Activated CD8-positive, alpha-beta T cell treated with anti-CD3 and anti-CD28 coated beads, Interleukin-2, amount 10 ng/mL, durations not matched to agents 7 days and 5 days (primary cell): Measurements from ENCODE around the gene RNF217. TPM values are rescaled to one million over a fixed set of nuclear protein-coding genes. Genes with fewer than 3 reads are reported as not detected.

Source experiments
- ATAC-seq: fragments of 150-1000 bp; cut with Tn5 transposase; one replicate; pipeline ENCODE4 v1.10.0; 2021; ENCODE audit warnings: moderate library complexity
- CTCF ChIA-PET: fragments of 350-600 bp; sonication (Branson Sonifier 250); formaldehyde crosslinking; loops from one replicate; lab custom pipeline; 2021; ENCODE audit warnings: antibody characterized with exemption; lab: Charles Lee
- POLR2A ChIA-PET: fragments of 350-600 bp; sonication (Branson Sonifier 250); formaldehyde crosslinking; loops from one replicate; lab custom pipeline; 2021; ENCODE audit warnings: antibody characterized with exemption; lab: Charles Lee
- DNase-seq: peaks from one replicate; pipeline ENCODE4 v3.0.0-alpha.2; 2020
- H3K27ac Mint-ChIP-seq: one replicate; pipeline ENCODE4 v1.8.0; 2021; ENCODE audit warnings: mild to moderate bottlenecking, mixed read lengths
- H3K27me3 Mint-ChIP-seq: one replicate; pipeline ENCODE4 v1.8.0; 2021; ENCODE audit warnings: low read depth, mixed read lengths
- H3K36me3 Mint-ChIP-seq: one replicate; pipeline ENCODE4 v1.8.0; 2021; ENCODE audit warnings: low read depth, mixed read lengths
- H3K4me1 Mint-ChIP-seq: one replicate; pipeline ENCODE4 v1.8.0; 2021; ENCODE audit warnings: low read depth, mixed read lengths
- H3K4me3 Mint-ChIP-seq: one replicate; pipeline ENCODE4 v1.8.0; 2021; ENCODE audit warnings: mild to moderate bottlenecking, mixed read lengths
- H3K9me3 Mint-ChIP-seq: one replicate; pipeline ENCODE4 v1.8.0; 2022; ENCODE audit warnings: mixed read lengths; ENCODE audit not compliant: insufficient read depth
- total RNA-seq, 2 experiments: library from RNA; stranded (reverse); gene quantifications; one replicate each; pipeline ENCODE4 v1.2.3, GENCODE V29; 2021

RNF217 gene
- total RNA-seq, 2 experiments from 2014 or later: 0.52 TPM; not detected in 1

- no peak for DNase-seq
- peaks cover 2% of the 10 kb centered on the region for H3K27me3 Mint-ChIP-seq
- peaks cover 5% of the 10 kb centered on the region for H3K4me1 Mint-ChIP-seq
- H3K36me3 Mint-ChIP-seq: peaks cover 3% of the 10 kb centered on the region
- no peak overlapping the region for H3K4me3 Mint-ChIP-seq
- H3K9me3 Mint-ChIP-seq: no peaks in the 10 kb centered on the region
- ChIA-PET POLR2A (no interaction called here), CTCF (no interaction called here)
- no peak overlapping the region for H3K27ac Mint-ChIP-seq
- ATAC-seq: no peak
These were observed 47.3 kb downstream of the RNF217 start for GRCh38 chr6:125009578-125009977.

GRCh38 chr6:125013938-125014660 is 51.9 kb downstream of the RNF217 start:
- peaks cover under 1% of the 10 kb centered on the region for H3K27me3 Mint-ChIP-seq

GRCh38 chr6:125014661-125014957 is 52.4 kb downstream of the RNF217 start:
- no peaks in the 10 kb centered on the region for H3K27me3 Mint-ChIP-seq
- peaks cover 3% of the 10 kb centered on the region for H3K36me3 Mint-ChIP-seq
- ChIA-PET POLR2A (no interaction called here), CTCF (no interaction called here)
- no peak overlapping the region for H3K27ac Mint-ChIP-seq
- ATAC-seq (no peak), DNase-seq (no peak)
- H3K4me1 Mint-ChIP-seq: peaks cover 5% of the 10 kb centered on the region
- H3K4me3 Mint-ChIP-seq: no peak overlapping the region
- H3K9me3 Mint-ChIP-seq: no peaks in the 10 kb centered on the region

More at GRCh38 chr6:125013938-125014660, 51.9 kb downstream of the RNF217 start:
- no peak for ATAC-seq
- Mint-ChIP-seq H3K4me3 (no peak overlapping the region), H3K27ac (no peak overlapping the region), H3K36me3 (peaks cover 3% of the 10 kb centered on the region), H3K9me3 (no peaks in the 10 kb centered on the region), H3K4me1 (peaks cover 5% of the 10 kb centered on the region)
- DNase-seq: no peak
- ChIA-PET POLR2A (no interaction called here), CTCF (interaction anchor here (0.9 kb wide), 1 partner anchor 58 kb away, joined by 3 read pairs; no protein-coding TSS in a partner anchor)

GRCh38 chr6:125015152-125015551 is 52.9 kb downstream of the RNF217 start:
- no peak for ATAC-seq
- peaks cover 3% of the 10 kb centered on the region for H3K36me3 Mint-ChIP-seq
- peaks cover 5% of the 10 kb centered on the region for H3K4me1 Mint-ChIP-seq
- no peaks in the 10 kb centered on the region for H3K9me3 Mint-ChIP-seq
- no peak for DNase-seq
- POLR2A ChIA-PET: no interaction called here
- H3K27me3 Mint-ChIP-seq: no peaks in the 10 kb centered on the region
- no peak overlapping the region for H3K27ac Mint-ChIP-seq
- CTCF ChIA-PET: no interaction called here
- no peak overlapping the region for H3K4me3 Mint-ChIP-seq

GRCh38 chr6:125018136-125018535 is 55.9 kb downstream of the RNF217 start:
- Mint-ChIP-seq H3K4me3 (no peak overlapping the region), H3K27ac (no peak overlapping the region), H3K27me3 (no peaks in the 10 kb centered on the region), H3K4me1 (peaks cover 5% of the 10 kb centered on the region), H3K9me3 (no peaks in the 10 kb centered on the region), H3K36me3 (peaks cover 3% of the 10 kb centered on the region)
- ChIA-PET CTCF (no interaction called here), POLR2A (no interaction called here)
- DNase-seq: no peak
- no peak for ATAC-seq

GRCh38 chr6:125019281-125019680 is 57.0 kb downstream of the RNF217 start:
- H3K27me3 Mint-ChIP-seq: no peaks in the 10 kb centered on the region
- ATAC-seq (no peak), DNase-seq (no peak)
- H3K36me3 Mint-ChIP-seq: no peaks in the 10 kb centered on the region
- ChIA-PET POLR2A (no interaction called here), CTCF (no interaction called here)
- H3K27ac Mint-ChIP-seq: no peak overlapping the region
- H3K4me3 Mint-ChIP-seq: no peak overlapping the region
- H3K9me3 Mint-ChIP-seq: no peaks in the 10 kb centered on the region
- peaks cover 2% of the 10 kb centered on the region for H3K4me1 Mint-ChIP-seq

- H3K9me3 Mint-ChIP-seq: no peaks in the 10 kb centered on the region
- ATAC-seq: no peak
- no peak for DNase-seq
- ChIA-PET POLR2A (no interaction called here), CTCF (no interaction called here)
- no peaks in the 10 kb centered on the region for H3K4me1 Mint-ChIP-seq
- H3K36me3 Mint-ChIP-seq: no peaks in the 10 kb centered on the region
- no peak overlapping the region for H3K27ac Mint-ChIP-seq
- no peaks in the 10 kb centered on the region for H3K27me3 Mint-ChIP-seq
- H3K4me3 Mint-ChIP-seq: no peak overlapping the region
These were observed 57.7 kb downstream of the RNF217 start for GRCh38 chr6:125019918-125020317.

GRCh38 chr6:125020385-125020784 is 58.1 kb downstream of the RNF217 start:
- H3K4me1 Mint-ChIP-seq: no peaks in the 10 kb centered on the region
- H3K27me3 Mint-ChIP-seq: no peaks in the 10 kb centered on the region
- ChIA-PET CTCF (no interaction called here), POLR2A (no interaction called here)
- DNase-seq (no peak), ATAC-seq (no peak)
- no peak overlapping the region for H3K27ac Mint-ChIP-seq
- no peak overlapping the region for H3K4me3 Mint-ChIP-seq
- H3K9me3 Mint-ChIP-seq: no peaks in the 10 kb centered on the region
- H3K36me3 Mint-ChIP-seq: no peaks in the 10 kb centered on the region

GRCh38 chr6:125022391-125022989 is 60.3 kb downstream of the RNF217 start:
- no peaks in the 10 kb centered on the region for H3K27me3 Mint-ChIP-seq
- ChIA-PET POLR2A (no interaction called here), CTCF (no interaction called here)
- DNase-seq: no peak
- no peaks in the 10 kb centered on the region for H3K9me3 Mint-ChIP-seq
- H3K27ac Mint-ChIP-seq: no peak overlapping the region
- ATAC-seq: no peak
- H3K36me3 Mint-ChIP-seq: no peaks in the 10 kb centered on the region
- no peak overlapping the region for H3K4me3 Mint-ChIP-seq
- H3K4me1 Mint-ChIP-seq: no peaks in the 10 kb centered on the region

- Mint-ChIP-seq H3K4me3 (no peak overlapping the region), H3K27me3 (no peaks in the 10 kb centered on the region), H3K27ac (no peak overlapping the region), H3K9me3 (no peaks in the 10 kb centered on the region), H3K36me3 (no peaks in the 10 kb centered on the region), H3K4me1 (no peaks in the 10 kb centered on the region)
- CTCF ChIA-PET: no interaction called here
- POLR2A ChIA-PET: no interaction called here
- no peak for DNase-seq
- no peak for ATAC-seq
These were observed 63.1 kb downstream of the RNF217 start for GRCh38 chr6:125025164-125025854.

GRCh38 chr6:125027287-125027686 is 65.0 kb downstream of the RNF217 start:
- Mint-ChIP-seq H3K9me3 (no peaks in the 10 kb centered on the region), H3K4me3 (no peak overlapping the region), H3K27me3 (no peaks in the 10 kb centered on the region), H3K36me3 (no peaks in the 10 kb centered on the region), H3K27ac (no peak overlapping the region), H3K4me1 (no peaks in the 10 kb centered on the region)
- CTCF ChIA-PET: no interaction called here
- POLR2A ChIA-PET: no interaction called here
- DNase-seq: no peak
- no peak for ATAC-seq

- ATAC-seq (no peak), DNase-seq (no peak)
- CTCF ChIA-PET: no interaction called here
- Mint-ChIP-seq H3K27ac (no peak overlapping the region), H3K4me3 (no peak overlapping the region), H3K4me1 (no peaks in the 10 kb centered on the region), H3K36me3 (no peaks in the 10 kb centered on the region), H3K27me3 (no peaks in the 10 kb centered on the region), H3K9me3 (no peaks in the 10 kb centered on the region)
- POLR2A ChIA-PET: no interaction called here
These were observed 68.7 kb downstream of the RNF217 start for GRCh38 chr6:125030969-125031368.
